Measurements from ENCODE around the gene NUP62CL.
"Not testable (repeated sequence)": the region's sequence is repeated elsewhere in the genome, so short reads cannot be mapped to it uniquely, and the experiment has no call there.

Gene NUP62CL

DNA sequence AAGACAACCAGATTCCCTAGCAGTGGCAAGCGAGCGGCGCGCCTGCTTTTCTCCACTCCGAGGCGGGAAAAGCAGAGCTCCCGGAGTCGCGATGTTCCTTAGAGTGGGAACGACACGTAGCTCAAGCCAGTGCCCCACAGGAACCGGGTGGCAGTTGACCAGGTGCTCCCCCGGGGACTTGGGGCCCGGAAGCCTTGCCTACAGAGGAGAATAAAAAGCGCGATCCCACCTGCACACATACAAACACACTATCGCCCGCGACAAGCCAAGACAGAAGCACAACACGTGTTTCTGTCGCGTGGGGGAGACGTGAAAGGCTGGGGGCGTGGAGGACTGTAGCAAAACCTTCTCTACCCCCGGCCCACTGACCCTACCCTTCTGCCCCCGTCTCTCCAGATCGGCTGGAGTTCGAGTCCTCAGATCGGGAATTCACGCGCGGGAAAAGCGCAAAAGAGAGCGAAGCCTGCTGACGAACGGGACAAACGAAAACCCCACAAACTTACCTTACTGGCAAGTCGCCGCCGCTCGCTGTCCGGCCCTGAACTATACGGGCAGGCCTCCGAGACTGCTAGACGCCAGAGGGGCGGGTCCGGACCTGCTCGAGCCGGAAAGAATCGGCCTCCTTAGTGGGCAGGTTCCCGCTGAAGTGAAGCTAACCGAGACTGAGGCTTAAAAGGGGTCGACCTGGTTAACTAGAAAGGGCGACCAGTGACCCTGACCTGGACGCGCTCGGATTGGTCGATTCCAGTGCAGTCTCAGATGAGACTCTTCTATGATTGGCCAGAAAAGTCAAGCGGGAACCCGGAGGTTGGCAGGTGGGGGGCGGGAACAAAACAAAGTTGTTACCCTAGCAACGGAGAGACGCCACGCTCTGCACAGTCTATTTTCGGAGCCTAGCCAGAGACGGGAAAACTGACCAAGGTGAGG lies at the start of gene NUP62CL, which contains the start of gene DNAAF6:
NUP62CL (minus strand) TSS at position 664 of the 927 bp plus-strand sequence. CDS start 31,287 bp downstream, outside the sequence.
DNAAF6 (plus strand) TSS at position 842 of the 927 bp plus-strand sequence. CDS start 6,265 bp downstream, outside the sequence.
- DNase-seq = peak in 8 of 14 donors; percentile 0 to 39 (median 10)

DNA sequence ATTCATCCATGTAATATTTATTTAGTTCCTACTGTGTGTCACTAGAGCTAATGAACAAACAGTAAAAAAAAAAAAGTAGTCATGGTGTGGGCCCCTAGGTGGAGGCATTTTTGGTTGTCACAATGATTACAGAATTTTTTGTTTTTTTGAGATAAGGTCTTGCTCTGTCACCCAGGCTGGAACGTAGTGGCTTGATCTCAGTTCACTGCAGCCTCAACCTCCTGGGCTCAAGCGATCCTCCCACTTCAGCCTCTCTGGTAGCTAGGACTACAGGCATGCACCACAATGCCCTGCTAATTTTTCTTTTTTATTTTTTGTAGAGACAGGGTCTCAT lies 22.2 kb upstream of the NUP62CL start:
- no peak for DNase-seq

DNA sequence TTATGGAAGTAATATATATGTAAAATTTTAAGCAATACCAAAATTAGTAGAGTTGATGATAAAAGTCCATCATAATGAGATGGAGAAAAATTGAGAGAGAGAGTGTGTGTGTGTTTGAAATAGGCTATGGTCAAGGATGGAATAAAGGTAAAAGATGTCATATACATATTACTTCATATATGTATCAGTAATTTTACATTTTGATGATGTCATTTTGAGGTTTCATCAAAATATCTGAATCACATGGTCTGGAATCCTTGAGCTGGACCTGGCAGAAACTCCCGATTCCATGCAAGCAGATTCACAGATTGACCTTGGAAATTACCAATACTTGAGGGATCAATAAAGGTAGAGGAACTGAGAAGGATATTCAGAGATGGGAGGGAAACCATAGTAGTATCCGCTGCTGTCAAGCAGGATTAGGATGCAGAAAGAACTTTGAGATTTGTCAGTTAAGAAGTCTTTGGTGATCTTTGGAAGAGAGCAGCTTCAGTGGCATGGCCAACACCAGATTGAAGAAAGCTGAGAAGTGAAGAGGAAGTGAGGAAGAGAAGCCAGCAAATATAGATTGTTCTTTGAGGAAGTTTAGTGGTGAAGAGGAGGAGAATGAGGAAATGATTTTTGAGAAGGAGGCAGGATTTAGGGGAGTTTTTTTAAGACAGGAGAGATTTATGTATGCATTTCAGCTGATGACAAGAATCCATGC lies 21.7 kb upstream of the NUP62CL start:
- no peak for DNase-seq

DNA sequence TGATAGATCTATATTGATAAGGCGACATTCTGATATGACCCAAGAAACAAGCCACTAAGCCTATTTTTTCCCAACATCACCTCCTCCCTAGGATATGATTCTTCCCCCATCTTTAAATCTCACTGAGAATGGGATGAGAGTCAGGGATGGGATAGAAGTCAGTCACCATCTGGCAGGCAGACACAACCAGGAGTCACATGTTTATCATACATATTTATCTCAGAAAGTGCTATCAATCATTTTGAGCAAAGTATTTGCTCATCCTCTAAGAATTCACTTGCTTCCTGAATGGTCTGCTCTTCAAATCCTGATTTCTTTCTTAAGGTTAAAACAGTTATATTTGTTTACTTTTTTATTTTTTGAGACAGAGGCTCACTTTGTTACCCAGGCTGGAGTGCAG lies 20.5 kb upstream of the NUP62CL start:
- no peak for DNase-seq

DNA sequence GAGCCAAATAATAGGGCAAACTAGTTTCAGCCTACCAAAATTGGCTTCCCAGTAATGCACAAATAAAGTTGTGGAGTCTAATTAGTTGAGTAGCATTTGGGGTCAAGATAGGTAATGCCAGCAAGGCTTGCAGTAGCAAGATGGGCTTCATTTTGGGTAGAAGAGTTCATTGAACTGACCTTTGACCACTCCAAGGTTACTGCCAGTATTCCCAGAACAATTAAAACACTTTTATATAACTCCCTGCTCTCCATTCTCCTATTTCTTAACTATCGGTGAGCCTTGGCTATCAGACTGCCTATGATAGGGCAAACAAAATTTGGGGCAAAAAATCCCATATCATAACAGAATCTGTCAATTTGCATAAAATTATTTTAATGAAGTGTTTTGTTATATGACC lies 7.2 kb upstream of the NUP62CL start:
- no peak for DNase-seq

- DNase-seq = no peak
Observed at GRCh38 chrX:107207943-107208342, 1.7 kb upstream of the NUP62CL start.

- DNase-seq = no peak
Observed at GRCh38 chrX:107207089-107207488, 856 bp upstream of the NUP62CL start.

- DNase-seq = no peak
Observed at GRCh38 chrX:107206697-107207065, 448 bp upstream of the NUP62CL start.

DNA sequence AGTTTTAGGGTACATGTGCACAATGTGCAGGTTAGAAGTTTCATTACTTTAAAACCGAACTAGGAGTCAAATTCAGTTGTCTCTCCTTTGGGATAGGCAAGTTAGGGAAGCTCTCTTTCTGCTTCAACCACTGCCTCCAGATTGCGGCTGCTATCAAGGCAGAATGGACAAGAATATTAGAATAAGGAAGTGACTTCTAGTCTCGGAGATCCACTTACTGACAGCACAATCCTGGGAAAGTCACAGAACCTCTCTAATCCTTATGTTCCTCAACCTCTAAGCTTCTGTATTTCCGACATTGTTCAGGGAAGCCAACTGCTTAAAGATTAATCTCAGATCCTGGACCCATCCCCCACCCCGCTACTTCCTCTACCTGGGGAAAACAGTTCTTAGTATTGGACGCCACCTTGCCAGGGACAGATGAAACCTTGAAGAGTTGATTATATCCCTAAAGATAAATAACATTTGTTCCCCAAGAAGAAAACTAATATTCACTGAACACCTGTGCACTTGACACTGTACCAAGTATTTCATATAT lies 2.1 kb downstream of the NUP62CL start:
- DNase-seq = no peak

DNA sequence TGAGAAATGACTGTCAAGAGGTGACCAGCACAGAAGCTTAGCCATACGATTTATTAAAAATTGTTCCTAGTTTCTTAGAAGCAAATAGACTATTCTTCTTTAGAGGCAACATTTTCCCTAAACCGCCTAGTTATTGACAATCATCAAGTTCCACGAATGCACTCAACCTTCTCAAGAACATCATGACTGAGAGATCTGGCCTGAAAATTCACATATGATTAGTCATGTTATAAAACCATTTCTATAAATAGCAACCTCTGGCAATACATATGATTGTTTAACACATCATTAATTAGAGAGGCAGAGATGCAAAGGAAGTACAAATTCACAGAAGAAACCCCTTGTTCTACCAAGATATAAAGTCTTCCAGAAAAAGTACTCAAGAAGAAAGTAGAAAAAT lies 6.7 kb downstream of the NUP62CL start:
- no peak for DNase-seq

DNA sequence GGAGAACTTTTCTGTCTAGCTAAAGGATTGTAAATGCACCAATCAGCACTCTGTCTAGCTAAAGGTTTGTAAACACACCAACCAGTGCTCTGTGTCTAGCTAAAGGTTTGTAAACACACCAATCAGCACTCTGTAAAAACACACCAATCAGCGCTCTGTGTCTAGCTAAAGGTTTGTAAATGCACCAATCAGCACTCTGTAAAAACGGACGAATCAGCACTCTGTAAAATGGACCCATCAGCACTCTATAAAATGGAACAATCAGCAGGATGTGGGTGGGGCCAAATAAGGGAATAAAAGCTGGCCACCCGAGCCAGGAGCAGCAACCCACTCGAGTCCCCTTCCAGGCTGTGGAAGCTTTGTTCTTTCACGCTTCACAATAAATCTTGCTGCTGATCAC lies 8.2 kb downstream of the NUP62CL start:
- not testable (repeated sequence) for DNase-seq

- no peak for DNase-seq
Observed at GRCh38 chrX:107197319-107197718, 8.9 kb downstream of the NUP62CL start.

GRCh38 chrX:107171369-107172102 lies 34.7 kb downstream of the NUP62CL start:
- DNase-seq = no peak

DNA sequence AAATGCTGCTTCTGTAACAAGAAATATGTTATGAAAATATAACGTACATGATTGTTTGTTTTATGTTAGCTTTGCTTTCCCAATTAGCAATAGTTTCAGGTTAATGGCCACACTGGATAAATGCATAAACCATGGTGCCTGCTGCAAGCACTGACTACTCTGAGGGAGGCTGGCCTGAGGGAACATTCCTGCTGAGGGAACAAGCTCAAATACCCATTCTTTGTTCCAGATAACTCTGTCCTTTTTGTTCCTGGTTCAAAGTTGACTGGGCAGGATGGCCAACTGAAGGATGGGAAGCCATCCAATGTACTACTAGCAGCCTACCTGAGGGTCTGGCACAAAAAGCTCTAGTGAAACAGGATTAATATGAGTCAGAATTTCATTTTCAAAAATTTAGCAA lies 37.5 kb downstream of the NUP62CL start:
- DNase-seq = no peak

GRCh38 chrX:107168257-107168656 lies 38.0 kb downstream of the NUP62CL start:
- no peak for DNase-seq

DNA sequence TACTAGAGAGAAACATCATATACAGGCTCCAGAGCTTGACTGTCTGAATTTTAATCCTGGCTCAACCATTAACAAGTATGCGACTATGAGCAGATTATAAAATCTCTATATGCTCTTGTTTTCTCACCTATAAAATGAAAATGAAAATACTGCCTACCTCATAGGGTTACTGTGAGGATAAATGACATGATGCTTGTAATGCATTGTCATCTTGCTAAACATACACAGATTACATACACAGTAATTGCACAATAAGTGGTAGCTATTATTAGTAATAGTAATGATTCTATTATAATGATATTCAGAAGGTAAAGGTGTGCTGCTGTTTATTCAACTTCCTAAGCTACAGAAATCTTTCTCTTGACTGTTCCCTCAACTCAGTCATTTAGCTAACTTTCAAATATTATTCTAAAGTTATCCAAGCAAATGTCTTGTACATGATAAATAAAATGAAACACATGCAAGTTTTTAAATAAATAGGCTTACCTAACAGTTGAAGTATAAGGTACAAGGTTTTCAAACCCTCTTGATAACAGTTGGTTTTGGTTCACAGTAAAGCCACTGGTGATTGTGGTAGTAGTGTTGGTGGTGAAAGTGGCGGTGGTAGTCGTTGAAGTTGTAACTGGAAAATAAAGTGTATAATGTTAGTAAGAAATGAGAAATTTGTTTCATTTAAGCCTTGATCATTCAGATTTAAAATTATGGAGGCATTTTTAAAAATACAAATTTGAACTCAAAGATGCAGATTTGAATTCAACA lies 38.9 kb downstream of the NUP62CL start:
- no peak for DNase-seq

DNA sequence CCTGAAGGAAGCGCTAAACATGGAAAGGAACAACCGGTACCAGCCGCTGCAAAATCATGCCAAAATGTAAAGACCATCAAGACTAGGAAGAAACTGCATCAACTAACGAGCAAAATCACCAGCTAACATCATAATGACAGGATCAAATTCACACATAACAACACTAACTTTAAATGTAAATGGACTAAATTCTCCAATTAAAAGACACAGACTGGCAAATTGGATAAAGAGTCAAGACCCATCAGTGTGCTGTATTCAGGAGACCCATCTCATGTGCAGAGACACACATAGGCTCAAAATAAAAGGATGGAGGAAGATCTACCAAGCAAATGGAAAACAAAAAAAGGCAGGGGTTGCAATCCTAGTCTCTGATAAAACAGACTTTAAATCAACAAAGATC lies 48.6 kb downstream of the NUP62CL start:
- DNase-seq = not testable (repeated sequence)

DNA sequence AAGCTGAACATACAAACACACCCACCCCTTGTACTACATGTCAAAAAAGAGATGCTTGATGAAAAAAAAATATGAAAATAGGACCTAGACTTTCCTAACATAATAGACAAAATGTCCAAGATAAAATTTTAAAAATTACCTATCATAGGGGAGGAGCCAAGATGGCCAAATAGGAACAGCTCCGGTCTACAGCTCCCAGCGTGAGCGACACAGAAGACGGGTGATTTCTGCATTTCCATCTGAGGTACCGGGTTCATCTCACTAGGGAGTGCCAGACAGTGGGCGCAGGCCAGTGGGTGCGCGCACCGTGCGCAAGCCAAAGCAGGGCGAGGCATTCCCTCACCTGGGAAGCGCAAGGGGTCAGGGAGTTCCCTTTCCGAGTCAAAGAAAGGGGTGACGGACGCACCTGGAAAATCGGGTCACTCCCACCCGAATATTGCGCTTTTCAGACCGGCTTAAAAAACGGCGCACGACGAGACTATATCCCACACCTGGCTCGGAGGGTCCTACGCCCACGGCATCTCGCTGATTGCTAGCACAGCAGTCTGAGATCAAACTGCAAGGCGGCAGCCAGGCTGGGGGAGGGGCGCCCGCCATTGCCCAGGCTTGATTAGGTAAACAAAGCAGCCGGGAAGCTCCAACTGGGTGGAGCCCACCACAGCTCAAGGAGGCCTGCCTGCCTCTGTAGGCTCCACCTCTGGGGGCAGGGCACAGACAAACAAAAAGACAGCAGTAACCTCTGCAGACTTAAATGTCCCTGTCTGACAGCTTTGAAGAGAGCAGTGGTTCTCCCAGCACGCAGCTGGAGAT lies 50.4 kb downstream of the NUP62CL start:
- DNase-seq = not testable (repeated sequence)

DNA sequence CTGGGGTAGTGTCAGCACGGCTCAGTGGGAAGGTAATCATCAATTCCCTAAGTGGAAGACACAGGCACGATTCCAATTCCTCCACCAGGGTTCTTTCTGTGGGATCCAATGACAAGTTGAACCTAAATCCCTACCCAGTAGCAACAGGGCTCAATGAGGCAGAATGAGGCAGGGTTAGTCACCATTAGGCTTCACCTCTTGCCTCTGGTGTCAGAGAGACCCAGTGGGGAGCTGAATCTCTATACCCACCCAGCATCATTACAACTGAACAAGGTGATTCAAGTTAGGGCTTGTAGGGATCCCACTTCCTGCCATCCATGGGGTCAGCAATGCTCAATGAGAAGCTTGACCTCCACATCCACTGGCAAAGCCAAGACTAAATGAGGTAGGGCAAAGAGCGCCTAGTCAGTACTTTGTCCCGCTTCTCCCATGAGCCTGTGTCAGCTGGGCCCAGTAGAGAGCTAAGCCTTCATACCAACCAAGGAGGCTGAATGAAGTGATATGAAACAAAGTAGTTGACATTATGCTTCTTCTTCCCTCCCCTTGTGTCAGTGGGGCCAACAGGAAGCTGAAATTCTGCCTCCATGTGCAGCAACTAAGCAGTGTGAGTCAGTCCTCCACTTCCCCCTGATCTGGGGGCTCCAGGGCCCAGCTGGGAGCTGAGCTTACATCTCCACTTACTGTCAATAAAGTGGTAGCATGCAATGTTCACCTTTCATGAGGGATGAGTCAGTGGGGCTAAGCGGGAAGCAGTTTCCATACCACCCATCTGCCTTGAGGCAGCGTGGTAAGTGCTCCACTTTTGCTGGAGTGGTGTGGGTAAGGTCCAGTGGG lies 51.2 kb downstream of the NUP62CL start:
- DNase-seq = no peak

GRCh38 chrX:107153005-107153404 lies 53.2 kb downstream of the NUP62CL start:
- DNase-seq = no peak

All from C1 segment of cervical spinal cord (tissue), 14 donors.